TTC549 (cell line): ENCODE data around the gene PDZD11.
"Not testable (repeated sequence)": the region's sequence is repeated elsewhere in the genome, so short reads cannot be mapped to it uniquely, and the experiment has no call there.

Experiments used
- FAIRE-seq: peaks from 2 replicates; lab custom pipeline; 2012; peaks lifted over from hg19 to GRCh38; lab: Jason Lieb, UNC

Gene PDZD11, protein sequence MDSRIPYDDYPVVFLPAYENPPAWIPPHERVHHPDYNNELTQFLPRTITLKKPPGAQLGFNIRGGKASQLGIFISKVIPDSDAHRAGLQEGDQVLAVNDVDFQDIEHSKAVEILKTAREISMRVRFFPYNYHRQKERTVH

DNA sequence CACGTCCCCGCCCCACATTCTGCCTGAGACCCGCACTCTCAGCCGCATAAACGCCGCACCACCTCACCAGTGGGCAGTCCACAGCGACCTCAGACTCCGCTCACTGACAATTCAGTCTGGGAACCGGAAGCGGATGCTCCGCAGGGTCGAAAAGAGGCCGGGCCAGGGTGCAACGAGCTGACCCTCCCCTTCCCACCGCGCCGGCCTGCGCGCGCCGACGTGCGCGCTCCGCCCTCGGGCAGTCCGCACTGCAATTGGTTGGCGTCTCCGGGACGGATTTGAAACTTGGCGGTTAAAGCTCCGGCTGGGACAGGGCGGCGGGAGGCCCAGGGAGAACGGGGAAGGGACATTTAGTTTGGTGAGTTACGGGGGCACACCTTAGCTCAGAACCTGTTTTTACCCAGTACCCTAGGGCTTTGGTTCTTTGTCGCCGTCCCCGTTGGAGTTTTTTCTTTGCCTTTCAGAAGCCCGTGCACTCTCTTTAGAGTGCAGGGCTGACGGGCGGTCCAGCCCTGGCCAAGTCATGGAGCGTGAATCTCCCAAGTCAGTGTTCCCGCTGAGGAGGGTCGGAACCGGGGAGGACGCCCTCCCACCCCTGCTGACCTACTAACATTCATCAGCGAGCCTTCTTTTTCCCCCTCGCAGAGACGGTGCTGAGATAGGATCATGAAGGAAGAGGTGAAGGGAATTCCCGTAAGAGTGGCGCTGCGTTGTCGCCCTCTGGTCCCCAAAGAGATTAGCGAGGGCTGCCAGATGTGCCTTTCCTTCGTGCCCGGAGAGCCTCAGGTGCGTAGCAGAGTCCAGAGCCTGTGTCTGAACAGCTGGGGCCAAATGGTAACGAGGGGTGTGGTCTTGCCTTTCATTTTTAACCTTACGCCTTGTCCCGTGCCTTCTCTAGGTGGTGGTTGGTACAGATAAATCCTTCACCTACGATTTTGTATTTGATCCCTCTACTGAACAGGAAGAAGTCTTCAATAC is at the start of gene PDZD11, which contains the start of gene KIF4A:
PDZD11 (minus strand) TSS at position 135 of the 978 bp plus-strand sequence. CDS start 586 bp downstream, outside the sequence.
KIF4A (plus strand) TSS at position 312 of the 978 bp plus-strand sequence; CDS start at position 667, 355 bp downstream.
- FAIRE-seq: no peak

DNA sequence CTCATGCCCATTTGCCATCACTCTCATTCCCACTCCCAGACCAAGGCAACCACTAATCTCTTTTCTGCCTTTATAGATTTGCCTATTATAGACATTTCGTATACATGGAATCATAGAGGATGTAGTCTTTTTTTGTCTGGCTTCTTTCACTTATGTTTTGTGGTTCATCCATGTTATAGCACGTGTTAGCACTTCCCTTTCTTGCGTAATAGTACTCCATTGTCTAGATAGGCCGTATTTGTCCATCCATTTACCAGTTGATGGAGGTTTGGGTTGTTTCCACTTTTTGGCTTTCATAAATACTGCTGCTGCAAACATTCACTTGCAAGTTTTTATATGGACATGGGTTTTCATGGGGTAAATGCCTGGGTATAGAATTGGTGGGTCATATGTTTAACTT is 48.6 kb upstream of the PDZD11 start:
- FAIRE-seq: no peak

DNA sequence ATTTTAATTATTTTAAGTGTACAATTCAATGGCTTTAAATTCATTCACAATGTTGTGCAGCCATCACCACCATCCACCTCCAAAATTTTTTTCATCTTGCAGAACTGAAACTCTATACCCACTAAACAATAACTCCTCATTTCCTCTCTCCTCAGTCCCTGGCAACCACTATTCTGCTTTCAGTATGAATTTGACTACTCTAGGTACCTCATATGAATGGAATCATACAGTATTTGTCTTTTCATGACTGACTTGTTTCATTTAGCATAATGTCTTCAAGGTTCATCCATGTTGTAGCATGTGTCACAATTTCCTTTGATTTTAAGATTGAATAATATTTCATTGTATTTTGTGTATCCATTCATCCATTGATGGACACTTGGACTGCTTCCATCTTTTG is 47.0 kb upstream of the PDZD11 start:
- FAIRE-seq: no peak

DNA sequence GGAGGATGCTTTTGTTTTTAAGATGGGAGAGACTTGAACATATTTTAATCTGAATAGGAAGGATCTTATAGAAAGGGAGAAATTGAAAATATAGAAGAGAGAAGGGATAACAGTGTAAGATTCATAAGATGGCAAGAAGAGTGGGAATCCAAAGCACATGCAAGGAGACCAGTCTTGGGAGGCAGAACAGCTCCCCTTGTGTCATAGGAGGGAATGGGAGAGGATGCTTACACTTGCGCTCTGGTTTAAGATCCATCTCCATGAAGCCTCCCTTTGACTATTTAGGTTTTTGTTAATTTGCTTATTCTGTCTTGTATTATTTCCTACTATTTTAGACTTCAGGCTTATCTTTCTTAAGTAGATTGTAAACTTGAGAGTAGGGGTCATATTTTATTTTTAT is 42.9 kb upstream of the PDZD11 start:
- no peak for FAIRE-seq

DNA sequence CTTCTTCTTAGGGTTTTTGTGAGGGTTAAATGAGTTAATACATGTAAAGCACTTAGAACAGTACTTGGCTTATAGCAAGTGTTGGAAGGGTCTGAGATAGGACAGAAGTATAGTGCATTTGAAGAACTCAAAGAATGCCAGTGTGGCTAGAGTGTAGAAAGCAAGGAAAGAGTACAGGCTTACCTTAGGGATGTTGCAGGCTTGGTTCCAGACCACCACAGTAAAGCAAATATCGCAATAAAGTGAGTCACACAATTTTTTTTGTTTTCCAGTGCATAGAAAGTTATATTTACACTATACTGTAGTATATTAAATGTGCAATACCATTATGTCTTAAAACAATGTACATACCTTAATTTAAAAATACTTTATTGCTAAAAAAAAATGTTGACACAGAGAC is 41.4 kb upstream of the PDZD11 start:
- no peak for FAIRE-seq

DNA sequence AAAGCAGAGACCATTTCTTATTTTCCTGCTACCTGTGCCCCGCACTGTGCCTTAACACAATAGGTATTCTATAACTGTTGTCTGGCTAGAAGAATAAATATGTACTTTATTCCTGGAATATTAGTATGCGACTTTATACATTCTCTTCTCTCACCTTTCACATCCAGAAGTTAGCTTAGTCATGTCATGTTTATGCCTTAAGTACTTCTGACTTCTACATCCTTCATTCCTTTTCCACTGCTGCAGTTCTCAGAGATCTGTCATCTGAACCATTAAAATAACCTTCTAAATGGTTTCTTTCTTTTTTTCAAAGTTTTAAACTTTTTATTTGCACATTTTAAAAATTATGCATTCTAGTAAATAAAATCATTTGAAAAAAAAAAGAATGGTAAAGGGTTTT is 34.6 kb upstream of the PDZD11 start:
- FAIRE-seq: no peak

DNA sequence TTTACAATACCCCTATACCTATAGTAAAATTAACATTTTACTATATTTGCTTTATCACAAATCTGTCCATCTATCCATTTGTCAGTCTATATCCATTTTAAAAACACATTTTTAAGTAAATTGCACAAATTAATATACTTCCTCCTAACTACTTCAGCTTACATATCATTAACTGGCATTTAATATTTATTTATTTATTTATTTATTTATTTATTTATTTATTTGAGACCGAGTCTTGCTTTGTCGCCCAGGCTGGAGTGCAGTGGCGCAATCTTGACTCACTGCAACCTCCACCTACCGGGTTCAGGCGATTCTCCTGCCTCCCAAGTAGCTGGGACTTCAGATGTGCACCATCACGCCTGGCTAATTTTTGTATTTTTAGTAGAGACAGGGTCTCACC is 33.9 kb upstream of the PDZD11 start:
- FAIRE-seq: not testable (repeated sequence)

DNA sequence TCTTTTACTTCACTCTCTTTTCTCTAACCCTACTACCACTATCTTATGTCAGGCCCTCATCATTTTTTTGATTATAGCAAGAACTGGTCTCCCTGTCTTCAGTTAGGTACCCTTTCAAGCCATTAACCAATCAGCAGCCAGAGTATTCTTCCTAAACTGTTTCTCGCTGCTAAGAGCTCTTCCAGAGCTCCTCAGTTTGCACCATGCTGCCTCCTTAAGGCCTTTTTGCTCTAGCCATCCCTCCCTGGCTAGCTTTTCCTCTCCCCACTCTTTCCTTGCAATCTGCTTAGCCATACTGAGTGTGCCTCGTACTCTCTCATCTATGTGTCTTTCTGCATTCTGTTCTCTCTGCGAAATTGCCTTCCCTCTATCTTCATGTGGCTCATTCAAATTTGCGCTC is 33.1 kb upstream of the PDZD11 start:
- FAIRE-seq: no peak

DNA sequence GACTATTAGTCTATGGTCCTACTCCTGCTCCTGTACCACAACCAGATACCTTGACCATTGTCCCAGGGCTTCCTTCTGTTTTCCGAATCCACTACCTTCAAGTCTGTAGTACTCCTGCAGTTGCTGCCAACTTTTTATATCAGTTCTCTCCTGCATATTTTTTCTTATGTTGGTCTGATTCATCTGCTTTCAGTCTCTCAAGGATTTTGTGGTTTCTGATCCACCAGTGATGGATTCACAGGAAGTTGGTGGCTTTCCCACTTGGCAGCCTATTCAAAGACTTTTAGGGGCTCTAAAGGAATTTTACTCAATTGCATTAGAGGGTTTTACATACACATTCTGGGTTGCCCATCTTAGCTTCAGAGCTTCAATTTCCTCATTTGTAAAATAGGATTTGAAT is 23.8 kb upstream of the PDZD11 start:
- FAIRE-seq: no peak

DNA sequence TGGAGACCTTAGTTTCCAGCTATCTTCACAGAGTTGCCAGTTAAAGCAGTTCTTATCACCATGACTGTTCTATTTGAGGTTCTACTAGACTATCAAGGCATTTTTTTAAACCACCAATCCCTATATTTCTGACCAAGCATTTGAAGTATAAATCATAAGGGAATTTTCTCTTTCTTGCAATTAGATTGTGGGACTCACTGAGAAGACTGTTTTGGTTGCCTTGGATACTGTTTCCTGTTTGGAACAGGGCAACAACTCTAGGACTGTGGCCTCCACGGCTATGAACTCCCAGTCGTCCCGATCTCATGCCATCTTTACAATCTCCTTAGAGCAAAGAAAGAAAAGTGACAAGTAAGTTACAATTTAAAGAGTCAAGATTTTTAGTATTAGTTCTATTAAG is 12.0 kb upstream of the PDZD11 start:
- FAIRE-seq: no peak

DNA sequence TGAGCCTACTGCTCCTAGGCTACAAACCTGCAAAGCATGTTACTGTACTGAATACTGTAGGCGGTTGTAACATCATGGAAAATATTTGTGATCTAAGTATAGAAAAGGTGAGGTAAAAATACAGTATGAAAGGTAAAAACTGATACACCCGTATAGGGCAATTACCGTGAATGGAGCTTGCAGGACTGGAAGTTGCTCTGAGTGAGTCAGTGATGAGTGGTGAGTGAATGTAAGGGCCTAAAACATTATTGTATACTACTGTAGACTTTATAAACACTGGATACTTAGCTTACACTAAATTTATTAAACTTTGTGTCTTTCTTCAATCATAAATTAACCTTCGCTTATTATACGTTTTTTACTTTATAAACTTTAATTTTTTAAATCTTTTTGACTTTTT is 3.9 kb upstream of the PDZD11 start:
- FAIRE-seq: no peak

DNA sequence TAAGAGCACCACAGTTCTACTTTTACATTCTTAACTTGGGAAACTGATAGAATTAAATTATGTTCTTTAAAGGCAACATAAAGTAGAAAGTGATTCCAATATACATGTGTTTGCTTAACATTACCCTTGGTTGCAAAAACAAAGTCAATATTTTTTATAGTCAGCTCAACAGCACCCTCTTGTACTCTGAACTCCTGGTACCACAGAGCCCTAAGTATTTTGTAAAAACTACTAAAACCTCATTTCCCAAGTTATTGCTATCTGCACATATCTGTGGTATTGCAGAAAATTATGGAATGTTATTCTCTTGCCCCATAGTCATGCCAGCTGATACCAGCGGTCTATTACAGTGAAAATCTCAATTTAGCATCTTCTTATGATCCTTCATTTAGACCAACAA is 3.1 kb upstream of the PDZD11 start:
- FAIRE-seq: no peak

DNA sequence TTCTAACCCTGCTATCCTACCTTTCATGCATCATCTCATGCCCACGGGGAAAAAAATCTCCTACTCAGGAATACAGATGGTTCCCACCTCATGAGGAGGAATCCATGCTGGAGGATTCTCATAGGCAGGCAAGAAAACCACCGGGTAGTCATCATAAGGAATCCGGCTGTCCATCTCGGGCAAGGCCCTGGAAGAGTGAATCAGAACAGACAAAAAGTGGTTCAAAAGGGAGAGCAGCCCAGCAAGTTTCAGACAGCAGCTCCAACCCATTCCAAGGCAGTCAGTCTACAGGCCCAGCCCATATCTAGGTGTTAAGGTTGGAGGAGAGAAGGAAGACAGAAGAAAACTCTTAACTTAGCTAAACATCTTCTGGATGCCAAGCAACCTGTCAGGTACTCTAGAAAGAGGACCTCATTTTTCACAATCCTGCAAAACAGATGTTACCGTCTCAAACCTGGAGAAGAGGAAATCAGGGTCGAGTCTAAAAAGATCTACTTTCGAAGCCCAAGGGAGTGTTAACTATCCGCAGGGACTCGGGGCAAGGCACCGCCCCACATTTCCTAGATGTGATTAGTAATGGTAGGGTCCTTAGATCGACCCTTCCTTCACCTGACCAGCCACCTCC is 447 bp downstream of the PDZD11 start:
- FAIRE-seq: no peak

DNA sequence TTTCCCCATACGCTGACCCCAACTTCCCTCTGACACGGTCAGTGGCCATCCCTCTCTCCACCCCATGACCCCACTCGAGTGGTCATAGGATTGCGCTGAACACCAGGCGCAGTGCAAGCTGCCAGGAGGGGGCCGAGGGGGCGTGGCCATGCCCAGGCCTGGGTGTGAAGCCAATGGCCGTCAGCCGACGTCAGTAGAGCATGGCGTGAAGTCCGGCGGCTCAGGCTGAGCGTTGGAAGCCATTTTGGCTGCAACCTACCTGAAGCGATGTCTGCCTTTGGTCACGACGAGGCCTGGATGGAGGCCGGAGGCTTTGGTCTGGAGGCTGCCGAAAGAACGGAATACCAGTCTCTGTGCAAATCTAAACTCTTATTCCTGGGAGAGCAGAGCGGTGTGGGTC is 7.8 kb downstream of the PDZD11 start, which contains the start of gene RAB41:
RAB41 (plus strand) TSS at position 222 of the 400 bp plus-strand sequence; CDS start at position 268, 46 bp downstream.
- FAIRE-seq: no peak

DNA sequence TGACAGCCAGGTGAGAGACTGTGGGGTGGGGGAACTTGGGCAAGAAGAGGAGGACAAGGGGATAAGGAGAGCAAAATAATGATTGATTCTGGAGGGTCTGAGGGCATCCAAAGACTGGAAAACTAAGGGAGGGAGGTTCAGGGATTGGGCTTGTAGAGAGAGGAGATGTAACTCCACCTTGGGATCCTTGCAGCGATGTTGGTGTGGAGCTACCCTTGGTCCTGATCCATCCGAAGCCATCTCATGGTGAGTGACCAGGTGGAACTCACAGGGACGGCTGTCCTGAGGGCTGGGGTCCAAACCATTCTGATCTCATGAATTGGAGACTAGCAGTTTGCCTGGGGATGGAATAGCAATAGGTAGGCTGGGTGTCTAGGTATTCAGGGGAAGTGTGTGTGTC is 9.2 kb downstream of the PDZD11 start:
- FAIRE-seq: no peak

DNA sequence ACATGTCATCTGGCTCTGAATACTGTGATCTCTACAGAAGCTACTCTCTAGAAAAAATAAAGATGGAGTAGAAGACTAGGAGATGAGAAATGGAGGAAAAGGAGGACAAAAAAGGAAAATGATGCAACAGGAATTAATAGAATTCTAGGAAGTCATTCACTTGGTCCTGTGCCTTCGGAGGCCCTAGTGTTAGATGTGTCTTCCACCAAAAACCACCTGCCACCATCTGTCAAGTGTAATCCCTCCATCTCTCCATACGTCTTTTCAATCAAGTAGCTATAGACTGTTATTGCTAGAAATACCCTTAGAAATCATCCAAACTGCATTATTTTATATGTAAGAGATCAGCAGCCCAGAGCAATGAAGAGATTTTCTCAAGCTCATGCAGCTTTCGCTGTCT is 10.6 kb downstream of the PDZD11 start:
- FAIRE-seq: no peak

DNA sequence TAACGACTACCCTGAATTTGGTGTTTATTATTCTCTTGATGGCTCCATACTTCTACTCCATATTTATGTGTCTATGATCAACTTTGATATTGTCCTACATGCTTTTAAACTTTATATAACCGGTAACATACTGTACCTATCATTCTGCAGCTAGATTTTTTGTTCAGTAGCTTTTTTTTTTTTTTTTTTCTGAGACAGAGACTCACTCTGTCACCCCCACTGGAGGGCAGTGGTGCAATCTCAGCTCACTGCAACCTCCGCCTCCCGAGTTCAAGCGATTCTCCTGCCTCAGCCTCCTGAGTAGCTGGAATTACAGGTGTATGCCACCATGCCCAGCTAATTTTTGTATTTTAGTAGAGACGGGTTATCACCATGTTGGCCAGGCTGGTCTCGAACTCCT is 15.7 kb downstream of the PDZD11 start:
- not testable (repeated sequence) for FAIRE-seq

DNA sequence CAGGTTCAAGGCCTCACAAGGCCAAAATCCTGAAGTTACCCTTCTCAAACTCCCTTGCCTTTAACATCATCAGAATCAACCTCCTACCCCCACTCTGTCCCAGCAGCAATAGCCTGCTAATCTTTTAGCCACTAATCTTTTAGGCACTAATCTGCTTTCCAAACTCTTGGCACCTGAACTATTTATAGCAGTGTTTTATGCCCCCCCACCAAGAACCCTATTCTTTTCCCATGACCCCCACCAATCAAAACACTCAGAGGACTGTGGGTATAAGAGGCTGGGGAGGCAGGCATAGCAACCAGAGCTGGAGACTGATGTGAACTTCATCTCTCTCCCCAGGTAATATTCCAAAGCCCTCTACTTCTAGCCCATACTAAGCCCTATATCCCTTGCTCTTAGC is 21.7 kb downstream of the PDZD11 start, which contains the start of gene ARR3:
ARR3 (plus strand) TSS at position 301 of the 400 bp plus-strand sequence. CDS start 1,052 bp downstream, outside the sequence.
- no peak for FAIRE-seq

DNA sequence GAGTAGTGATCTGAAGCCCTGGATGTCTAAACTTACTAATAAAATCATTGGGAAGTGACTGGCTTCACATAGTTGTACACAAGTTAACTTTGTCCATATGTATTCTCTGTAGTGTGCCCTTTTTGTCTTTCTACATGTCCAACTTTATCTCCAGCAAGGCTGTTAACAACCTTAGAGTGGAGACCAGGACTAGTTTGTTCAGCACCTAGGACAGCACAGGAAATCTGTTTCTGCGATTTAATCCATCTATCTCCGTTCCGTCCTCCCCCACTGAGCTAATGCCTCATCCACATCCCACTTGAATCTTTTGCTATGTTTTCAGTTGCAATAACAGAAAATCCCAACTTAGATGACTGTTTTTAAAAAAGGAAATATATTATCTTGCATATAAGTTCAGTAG is 24.9 kb downstream of the PDZD11 start:
- FAIRE-seq: no peak

DNA sequence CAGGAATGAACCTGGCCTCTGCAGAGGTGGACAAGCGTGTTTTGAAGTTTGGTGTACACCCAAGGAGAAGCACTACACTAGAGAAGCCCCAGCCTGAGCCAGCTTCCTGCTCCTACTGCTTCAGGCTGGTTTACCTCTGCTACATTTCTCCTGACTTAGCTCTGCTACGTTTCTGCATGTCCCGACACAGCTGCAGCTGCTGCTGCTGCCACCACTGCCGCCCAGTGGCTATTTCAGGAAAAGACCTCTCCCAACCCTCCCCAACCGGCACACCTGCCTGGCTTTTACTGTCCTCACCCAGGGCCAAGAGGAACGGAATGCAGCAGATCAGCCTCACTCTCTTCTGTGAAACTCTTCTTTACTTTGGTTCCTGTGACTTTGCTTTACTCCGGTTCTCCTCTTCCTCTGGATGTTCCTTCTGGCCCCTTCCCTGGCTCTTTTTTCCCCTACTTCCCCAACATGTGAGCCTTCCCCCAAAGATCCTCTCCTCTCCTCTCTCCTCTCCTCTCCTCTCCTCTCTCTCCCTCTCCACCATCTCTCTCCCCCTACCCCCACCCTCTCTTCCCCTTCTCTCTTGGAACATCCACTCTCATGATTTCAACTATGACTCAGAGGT is 26.7 kb downstream of the PDZD11 start:
- FAIRE-seq: no peak

DNA sequence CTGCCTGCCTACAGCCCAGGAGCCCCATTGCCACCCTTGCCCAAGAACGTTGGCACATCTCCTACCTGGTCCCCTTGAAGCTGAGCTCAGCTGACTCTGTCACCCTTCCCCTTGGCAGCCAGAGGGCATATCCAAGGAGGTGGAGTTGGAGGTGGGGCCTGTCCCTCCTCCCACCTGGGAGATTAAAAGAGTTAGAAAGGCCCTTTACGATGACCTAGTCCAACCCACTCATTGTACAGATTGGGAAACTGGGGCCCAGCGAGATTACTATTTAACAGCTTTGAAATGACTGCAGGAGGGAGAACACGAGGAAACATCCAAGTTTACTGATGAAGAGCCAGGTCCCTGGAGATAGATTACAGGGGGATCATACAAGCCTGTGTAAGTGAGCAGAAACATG is 29.6 kb downstream of the PDZD11 start, which contains the start of gene P2RY4:
P2RY4 (minus strand) TSS at position 101 of the 400 bp plus-strand sequence. CDS start 580 bp downstream, outside the sequence.
- FAIRE-seq: no peak
